Ovary (tissue), 3 donors: Measurements from ENCODE around the gene APBB2.

Experiments
- CTCF ChIP-seq, 3 donors: fragments of 450-650 bp in 2 of 3; fragments of 200-600 bp in 1 of 3; IDR thresholded peaks; one replicate each; pipeline versions ENCODE4 v1.5.1 to v1.8.0; 2016 to 2022; ENCODE audit warnings: antibody characterized with exemption in 3 of 3, mild to moderate bottlenecking in 1 of 3
- POLR2A ChIP-seq: fragments of 450-650 bp; IDR thresholded peaks from one replicate; pipeline ENCODE4 v1.6.1; 2017; ENCODE audit warnings: antibody characterized with exemption, mild to moderate bottlenecking, moderate library complexity
- donor health status: DM: no; HTN: no; CAD: no.

- TF ChIP-seq CTCF (IDR thresholded peaks at IDR 0.05) = no peak
- no peak for TF ChIP-seq POLR2A
These were observed 356.4 kb downstream of the APBB2 start for GRCh38 chr4:40857956-40858355.
